Measurements from ENCODE around the gene NEK10.

Gene NEK10

DNA sequence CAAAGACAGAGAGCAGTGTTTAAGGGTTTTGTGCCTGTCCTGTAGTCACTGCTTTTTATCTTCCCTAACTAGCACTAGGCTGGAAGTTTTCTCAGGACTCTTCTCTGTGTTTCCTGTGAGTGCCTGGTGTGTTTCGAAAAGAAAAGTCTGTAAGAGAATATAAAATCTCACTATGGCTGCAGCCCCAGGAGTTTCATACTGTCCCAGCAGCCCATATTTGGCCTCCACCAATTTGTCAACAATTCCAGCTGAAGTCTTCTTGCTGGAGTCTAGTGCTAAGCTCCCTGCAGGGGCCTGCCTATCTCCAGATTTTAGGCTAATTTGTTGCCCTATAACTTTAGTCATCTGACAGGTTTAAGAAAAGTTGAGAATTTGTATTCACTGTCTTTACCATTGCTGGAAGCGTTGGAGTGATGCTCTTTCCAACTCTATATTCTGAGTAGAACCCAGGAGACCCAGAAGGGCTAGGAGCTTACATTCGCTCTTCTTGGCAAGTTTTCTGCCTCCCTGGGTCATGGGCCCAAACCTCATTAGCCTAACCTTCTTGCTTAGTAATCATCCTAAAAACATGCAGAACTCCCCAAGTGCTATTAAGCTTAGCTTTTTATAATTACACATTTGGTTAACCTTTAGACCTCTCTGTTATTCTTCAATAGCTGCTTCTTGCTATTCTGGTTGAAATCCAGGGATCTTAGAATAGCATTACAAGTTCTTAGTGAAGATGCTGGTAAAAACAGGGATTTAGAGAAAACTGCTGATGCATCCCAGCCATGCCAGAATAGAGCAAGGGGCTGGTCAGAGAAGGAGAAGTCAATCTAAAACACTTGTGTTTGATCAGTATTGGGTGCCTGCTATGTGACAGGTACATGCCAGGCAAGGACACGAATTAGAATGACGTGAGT, 283.1 kb downstream of the NEK10 start:
- Histone ChIP-seq H3K36me3 (ENCODE audit: control insufficient read depth, insufficient read depth, low read length) (no peaks in the 10 kb centered on the region), H3K9ac (ENCODE audit: low read depth, low read length) (no peak overlapping the region), H3K9me3 (ENCODE audit: control insufficient read depth, insufficient read depth, low read length) (no peaks in the 10 kb centered on the region), H3K4me1 (ENCODE audit: control insufficient read depth, insufficient read depth, low read length) (peaks cover 2% of the 10 kb centered on the region), H3K4me3 (ENCODE audit: low read depth, low read length) (no peak overlapping the region), H3K27me3 (ENCODE audit: control insufficient read depth, insufficient read depth, low read length) (no peaks in the 10 kb centered on the region)

DNA sequence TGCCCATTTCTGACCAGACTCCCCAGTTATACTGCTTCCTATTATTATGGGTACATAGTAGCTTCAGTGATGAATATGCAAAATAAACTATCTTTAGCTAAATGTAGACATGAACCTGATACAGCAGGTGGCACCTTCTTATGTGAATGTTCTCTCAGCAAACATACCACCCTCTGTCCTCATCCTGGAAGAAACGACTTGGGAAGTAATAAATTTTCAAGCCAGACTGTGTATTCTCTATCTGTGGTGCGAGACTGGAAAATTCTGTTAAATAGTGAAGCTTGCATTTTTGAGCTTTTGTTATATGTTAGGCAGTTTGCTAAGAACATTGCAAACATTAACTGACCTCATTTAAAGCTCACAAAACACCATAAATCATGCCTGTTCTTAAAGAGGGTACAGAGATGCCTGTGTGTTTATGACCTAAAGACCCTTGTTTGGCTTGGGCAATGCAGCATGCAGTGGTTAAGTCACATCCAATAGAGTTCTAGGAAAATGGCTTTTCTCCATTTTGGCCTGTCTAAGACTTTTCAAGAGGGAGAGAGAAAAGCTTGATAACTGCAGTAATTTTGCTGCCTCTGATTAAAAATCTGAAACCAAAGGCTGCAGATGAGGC, 287.1 kb downstream of the NEK10 start:
- Histone ChIP-seq H3K4me3 (ENCODE audit: low read depth, low read length) (no peak overlapping the region), H3K27me3 (ENCODE audit: control insufficient read depth, insufficient read depth, low read length) (no peaks in the 10 kb centered on the region), H3K4me1 (ENCODE audit: control insufficient read depth, insufficient read depth, low read length) (peaks cover 12% of the 10 kb centered on the region), H3K9ac (ENCODE audit: low read depth, low read length) (no peak overlapping the region), H3K36me3 (ENCODE audit: control insufficient read depth, insufficient read depth, low read length) (no peaks in the 10 kb centered on the region), H3K9me3 (ENCODE audit: control insufficient read depth, insufficient read depth, low read length) (no peaks in the 10 kb centered on the region)

DNA sequence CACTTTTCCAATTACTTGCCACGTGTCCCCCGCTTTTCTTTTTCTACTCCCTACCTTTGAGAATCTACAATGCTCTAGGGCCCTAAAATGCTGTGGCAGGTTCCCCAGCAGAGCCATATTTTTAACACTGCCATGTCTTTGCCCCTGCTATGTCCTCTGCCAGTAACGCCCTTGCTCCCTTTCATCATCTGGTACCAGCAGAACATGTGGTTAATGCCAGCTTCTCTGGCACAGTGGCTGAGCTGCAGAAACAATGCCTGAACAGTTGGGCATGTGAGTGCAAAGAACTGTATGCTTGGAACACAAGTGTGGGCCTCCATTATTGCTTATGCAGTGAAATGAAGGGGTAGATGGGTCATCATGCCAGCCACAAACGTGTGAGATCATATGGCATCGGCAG, 287.6 kb downstream of the NEK10 start:
- Histone ChIP-seq H3K27me3 (ENCODE audit: control insufficient read depth, insufficient read depth, low read length) (no peaks in the 10 kb centered on the region), H3K4me3 (ENCODE audit: low read depth, low read length) (no peak overlapping the region), H3K4me1 (ENCODE audit: control insufficient read depth, insufficient read depth, low read length) (peaks cover 12% of the 10 kb centered on the region), H3K9ac (ENCODE audit: low read depth, low read length) (no peak overlapping the region), H3K36me3 (ENCODE audit: control insufficient read depth, insufficient read depth, low read length) (no peaks in the 10 kb centered on the region), H3K9me3 (ENCODE audit: control insufficient read depth, insufficient read depth, low read length) (no peaks in the 10 kb centered on the region)

DNA sequence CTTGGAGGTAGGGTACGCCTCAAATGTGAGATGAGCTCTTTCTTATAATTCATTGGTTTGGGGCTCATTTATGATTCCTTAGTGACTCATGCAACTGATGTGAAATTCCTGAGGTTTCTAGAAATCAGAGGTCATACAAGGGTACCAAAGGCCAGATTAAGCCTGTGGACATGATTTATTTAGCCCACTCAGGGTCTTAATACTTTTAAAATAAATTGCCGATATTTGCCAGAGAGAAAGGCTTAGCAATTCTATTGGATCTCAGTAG, 289.0 kb downstream of the NEK10 start:
- Histone ChIP-seq H3K36me3 (ENCODE audit: control insufficient read depth, insufficient read depth, low read length) (no peaks in the 10 kb centered on the region), H3K9me3 (ENCODE audit: control insufficient read depth, insufficient read depth, low read length) (no peaks in the 10 kb centered on the region), H3K27me3 (ENCODE audit: control insufficient read depth, insufficient read depth, low read length) (no peaks in the 10 kb centered on the region), H3K9ac (ENCODE audit: low read depth, low read length) (no peak overlapping the region), H3K4me1 (ENCODE audit: control insufficient read depth, insufficient read depth, low read length) (peaks cover 12% of the 10 kb centered on the region), H3K4me3 (ENCODE audit: low read depth, low read length) (no peak overlapping the region)

DNA sequence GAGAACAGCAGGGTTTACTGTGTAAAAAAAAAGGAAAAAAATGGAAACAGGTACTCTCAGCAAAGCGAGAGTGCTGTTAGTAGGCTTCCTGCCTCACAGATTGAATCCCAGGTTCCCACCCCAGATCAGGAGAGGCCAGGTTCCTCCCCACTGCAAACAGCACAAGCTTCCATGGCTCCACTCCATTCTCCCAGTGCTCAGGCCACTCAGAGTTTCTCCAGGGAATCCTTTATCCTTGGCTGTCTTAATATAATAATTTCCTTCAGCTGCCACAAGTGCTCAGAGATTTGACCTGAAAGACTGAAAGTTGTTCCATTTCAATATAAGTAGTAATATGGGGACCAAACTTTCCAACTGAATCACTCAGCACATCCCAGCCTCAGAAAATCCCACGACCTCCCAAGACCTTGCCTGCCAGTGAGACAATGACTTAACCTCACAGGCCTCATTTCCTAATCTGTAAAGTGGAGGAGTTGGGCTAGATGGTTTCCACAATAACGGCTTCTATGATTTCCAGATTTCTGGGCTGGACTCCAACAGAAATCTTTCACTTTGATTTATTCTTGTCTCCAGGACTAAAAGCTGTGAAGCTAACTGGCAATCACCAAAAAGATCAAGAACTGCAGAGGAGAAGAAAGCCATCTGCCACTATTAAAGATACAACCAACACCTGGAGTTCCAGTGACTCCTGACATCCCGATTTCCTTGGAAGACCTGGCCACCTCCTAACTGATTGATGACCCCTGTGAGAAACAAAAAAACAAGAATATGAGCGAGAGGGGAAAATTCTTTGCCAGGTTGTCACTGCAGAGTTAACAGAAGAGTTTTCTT, 289.5 kb downstream of the NEK10 start:
- Histone ChIP-seq H3K27me3 (ENCODE audit: control insufficient read depth, insufficient read depth, low read length) (no peaks in the 10 kb centered on the region), H3K4me1 (ENCODE audit: control insufficient read depth, insufficient read depth, low read length) (peaks cover 12% of the 10 kb centered on the region), H3K36me3 (ENCODE audit: control insufficient read depth, insufficient read depth, low read length) (no peaks in the 10 kb centered on the region), H3K4me3 (ENCODE audit: low read depth, low read length) (no peak overlapping the region), H3K9me3 (ENCODE audit: control insufficient read depth, insufficient read depth, low read length) (no peaks in the 10 kb centered on the region), H3K9ac (ENCODE audit: low read depth, low read length) (no peak overlapping the region)

DNA sequence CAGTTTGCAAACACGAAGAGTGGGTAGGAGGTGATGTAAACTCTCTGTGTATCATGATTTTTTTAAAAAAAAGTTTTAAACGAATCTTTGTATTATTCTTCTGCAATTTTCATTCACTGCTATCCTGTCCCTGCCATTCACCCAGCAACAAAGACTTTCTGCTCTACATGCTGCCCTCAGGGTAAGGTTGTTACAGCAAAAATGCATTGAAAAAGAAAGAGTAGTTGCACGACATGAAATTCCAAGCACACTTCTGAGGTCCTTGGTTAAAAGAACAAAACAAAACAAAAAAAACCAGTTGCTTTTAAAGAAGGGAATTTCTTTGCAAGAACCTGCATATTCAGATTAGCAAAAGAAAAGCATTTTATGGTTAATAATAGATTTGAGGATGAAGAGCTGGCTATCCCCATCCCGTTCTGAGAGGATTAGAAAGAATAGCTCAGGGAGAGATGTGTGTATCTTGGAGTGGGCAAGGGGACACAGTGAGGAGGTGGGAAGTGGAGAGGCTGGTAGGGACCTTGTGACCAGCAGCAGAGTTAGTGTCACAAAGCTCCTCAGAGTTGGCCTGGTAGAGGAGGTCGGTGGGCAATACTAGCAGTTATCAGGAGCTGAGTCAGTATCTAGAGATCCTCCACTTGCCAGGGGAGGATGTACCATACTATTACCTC, 290.8 kb downstream of the NEK10 start:
- Histone ChIP-seq H3K4me3 (ENCODE audit: low read depth, low read length) (no peak overlapping the region), H3K36me3 (ENCODE audit: control insufficient read depth, insufficient read depth, low read length) (no peaks in the 10 kb centered on the region), H3K9me3 (ENCODE audit: control insufficient read depth, insufficient read depth, low read length) (no peaks in the 10 kb centered on the region), H3K4me1 (ENCODE audit: control insufficient read depth, insufficient read depth, low read length) (peaks cover 16% of the 10 kb centered on the region), H3K9ac (ENCODE audit: low read depth, low read length) (no peak overlapping the region), H3K27me3 (ENCODE audit: control insufficient read depth, insufficient read depth, low read length) (no peaks in the 10 kb centered on the region)

DNA sequence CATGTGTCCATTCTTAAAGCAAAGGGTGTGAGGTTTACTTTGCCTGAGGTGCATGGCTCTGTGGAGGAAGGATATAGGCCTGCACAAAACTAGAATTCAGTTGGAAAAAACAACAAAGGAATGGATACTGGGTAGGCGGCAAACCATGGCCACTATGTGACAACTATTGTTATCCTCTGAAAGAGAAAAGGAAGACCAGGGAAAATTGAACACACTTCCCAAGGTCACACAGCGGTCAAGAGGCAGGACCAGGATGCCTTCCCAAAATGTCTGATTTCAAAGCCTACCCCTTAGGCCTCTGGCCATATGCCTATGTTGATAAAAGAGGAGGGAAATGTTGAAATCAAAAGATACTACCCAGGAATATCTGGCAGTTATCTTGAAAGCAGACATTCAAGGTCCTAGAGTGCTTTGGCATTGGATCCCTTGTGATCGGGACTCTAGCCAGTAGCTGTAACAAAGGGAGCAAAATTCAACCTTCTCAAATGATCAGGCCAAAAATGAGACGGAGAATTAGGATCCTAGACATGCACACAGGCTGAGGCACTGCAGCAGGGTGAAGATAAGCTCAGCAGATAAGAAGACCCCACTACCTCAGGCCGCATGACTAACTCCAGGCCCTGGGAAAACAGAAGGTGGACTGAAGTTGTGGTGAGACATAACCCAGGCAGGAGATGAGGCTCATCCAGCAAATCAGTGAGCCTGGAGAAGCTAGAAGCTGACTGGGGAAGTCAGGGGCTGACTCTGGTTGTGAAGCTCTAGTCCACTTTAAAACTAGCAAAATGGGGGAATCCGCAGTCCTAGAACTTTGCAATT, 292.2 kb downstream of the NEK10 start:
- H3K27me3 ChIP-seq (ENCODE audit: control insufficient read depth, insufficient read depth, low read length), result no peaks in the 10 kb centered on the region
- peaks cover 26% of the 10 kb centered on the region for H3K4me1 ChIP-seq (ENCODE audit: control insufficient read depth, insufficient read depth, low read length)
- no peak overlapping the region for H3K4me3 ChIP-seq (ENCODE audit: low read depth, low read length)

DNA sequence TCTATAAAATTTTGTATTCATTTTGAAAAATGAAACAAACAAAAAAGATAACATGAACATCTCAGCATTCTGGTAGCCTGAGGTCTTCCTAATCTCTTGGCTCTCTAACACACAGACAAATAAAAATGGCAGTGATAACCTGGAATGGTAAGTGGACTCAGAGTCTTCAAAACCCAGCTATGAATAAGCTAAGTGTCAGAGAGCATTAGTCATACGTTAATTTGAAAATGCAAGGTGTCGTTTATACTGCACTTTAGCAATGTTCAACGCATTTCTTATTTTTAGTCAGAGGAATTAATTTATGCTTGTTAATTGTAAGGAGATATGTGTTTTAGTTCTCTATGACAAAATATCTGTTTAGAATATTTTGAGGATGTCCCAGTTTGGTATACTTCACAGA, 294.3 kb downstream of the NEK10 start:
- Histone ChIP-seq H3K9ac (ENCODE audit: low read depth, low read length) (no peak overlapping the region), H3K27me3 (ENCODE audit: control insufficient read depth, insufficient read depth, low read length) (no peaks in the 10 kb centered on the region), H3K36me3 (ENCODE audit: control insufficient read depth, insufficient read depth, low read length) (no peaks in the 10 kb centered on the region), H3K4me3 (ENCODE audit: low read depth, low read length) (no peak overlapping the region), H3K9me3 (ENCODE audit: control insufficient read depth, insufficient read depth, low read length) (no peaks in the 10 kb centered on the region), H3K4me1 (ENCODE audit: control insufficient read depth, insufficient read depth, low read length) (peaks cover 26% of the 10 kb centered on the region)

More for the DNA sequence above, 292.2 kb downstream of the NEK10 start:
- H3K36me3 ChIP-seq (ENCODE audit: control insufficient read depth, insufficient read depth, low read length), result no peaks in the 10 kb centered on the region
- no peaks in the 10 kb centered on the region for H3K9me3 ChIP-seq (ENCODE audit: control insufficient read depth, insufficient read depth, low read length)
- H3K9ac ChIP-seq (ENCODE audit: low read depth, low read length), result no peak overlapping the region

DNA sequence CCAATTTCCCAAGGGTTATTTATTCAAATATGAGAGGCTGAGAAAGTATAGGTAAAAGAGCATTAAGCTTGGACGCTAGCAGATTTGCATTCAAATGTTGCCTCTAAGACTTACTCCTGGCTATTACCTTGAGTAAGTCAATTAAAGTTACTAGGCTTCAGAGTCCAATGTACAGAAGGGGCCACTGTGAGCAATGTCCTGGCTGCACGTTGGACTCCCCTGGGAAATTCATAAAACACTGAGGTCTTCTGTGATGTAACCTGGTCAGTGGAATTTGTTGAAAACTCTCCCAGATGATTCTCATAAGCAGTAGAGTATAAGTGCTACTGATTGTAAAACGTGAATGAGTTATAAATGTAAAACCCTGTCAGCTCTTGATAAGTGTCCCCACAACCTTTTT, 295.3 kb downstream of the NEK10 start:
- no peak overlapping the region for H3K4me3 ChIP-seq (ENCODE audit: low read depth, low read length)
- H3K27me3 ChIP-seq (ENCODE audit: control insufficient read depth, insufficient read depth, low read length), result no peaks in the 10 kb centered on the region
- H3K36me3 ChIP-seq (ENCODE audit: control insufficient read depth, insufficient read depth, low read length), result no peaks in the 10 kb centered on the region
- no peak overlapping the region for H3K9ac ChIP-seq (ENCODE audit: low read depth, low read length)
- peaks cover 26% of the 10 kb centered on the region for H3K4me1 ChIP-seq (ENCODE audit: control insufficient read depth, insufficient read depth, low read length)
- H3K9me3 ChIP-seq (ENCODE audit: control insufficient read depth, insufficient read depth, low read length), result no peaks in the 10 kb centered on the region

DNA sequence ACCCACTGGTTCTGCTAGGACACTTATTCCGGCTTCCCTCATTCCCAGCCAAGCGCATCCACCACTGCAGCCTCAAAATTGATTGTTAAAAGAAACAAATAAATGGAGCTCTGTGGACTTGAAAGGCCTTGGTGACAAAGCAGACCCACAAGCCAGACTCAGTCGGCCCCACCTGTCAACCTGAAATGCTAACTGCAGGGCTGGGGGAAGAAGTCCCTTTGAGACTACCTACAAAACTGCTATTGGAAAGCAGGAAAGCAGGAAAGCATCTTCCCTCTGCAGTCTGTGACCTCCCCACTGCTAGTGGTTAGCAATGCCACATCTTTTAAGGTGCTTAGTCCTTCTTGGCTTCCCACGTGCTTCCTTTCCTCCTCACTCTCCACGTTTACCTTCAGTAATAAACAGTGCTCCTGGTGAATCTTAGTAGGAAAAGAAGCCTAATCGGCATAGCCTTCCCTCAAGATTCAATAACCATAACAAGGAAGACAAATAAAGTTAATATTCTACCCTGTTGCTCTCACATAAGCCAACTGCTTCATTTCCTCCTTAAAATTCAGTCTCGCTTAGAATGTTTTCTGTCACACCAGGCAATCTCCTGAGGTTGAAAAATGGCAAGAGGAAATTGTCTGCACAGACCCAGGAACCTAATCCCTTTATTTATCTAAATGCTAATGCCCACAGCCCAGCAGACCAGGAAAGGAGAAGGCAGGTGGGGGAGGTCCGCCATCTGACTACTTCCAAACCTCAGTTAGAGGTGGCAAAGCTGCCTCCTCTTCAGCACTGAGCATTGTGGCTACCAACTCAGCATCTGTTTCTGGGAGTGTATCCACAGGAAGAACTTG, 296.2 kb downstream of the NEK10 start:
- Histone ChIP-seq H3K27me3 (ENCODE audit: control insufficient read depth, insufficient read depth, low read length) (no peaks in the 10 kb centered on the region), H3K36me3 (ENCODE audit: control insufficient read depth, insufficient read depth, low read length) (no peaks in the 10 kb centered on the region), H3K4me3 (ENCODE audit: low read depth, low read length) (no peak overlapping the region), H3K4me1 (ENCODE audit: control insufficient read depth, insufficient read depth, low read length) (peaks cover 20% of the 10 kb centered on the region), H3K9me3 (ENCODE audit: control insufficient read depth, insufficient read depth, low read length) (no peaks in the 10 kb centered on the region), H3K9ac (ENCODE audit: low read depth, low read length) (no peak overlapping the region)
